Testis (tissue), 2 donors: Measurements from ENCODE around the gene HUNK.

Experiments
- CTCF ChIP-seq, 3 experiments: fragments of 450-650 bp in 2 of 3; fragments of 200-600 bp in 1 of 3; sonication (generic) in 1 of 3; IDR thresholded peaks; one replicate each; pipeline ENCODE4 v1.5.1; 2016 to 2019; ENCODE audit warnings: antibody characterized with exemption in 3 of 3, mild to moderate bottlenecking in 2 of 3, moderate library complexity in 1 of 3
- POLR2A ChIP-seq: fragments of 450-650 bp; IDR thresholded peaks from one replicate; pipeline ENCODE4 v1.6.1; 2017; ENCODE audit warnings: antibody characterized with exemption, mild to moderate bottlenecking, moderate library complexity

- TF ChIP-seq CTCF (IDR thresholded peaks at IDR 0.05) (no peak), POLR2A (no peak)
Observed at GRCh38 chr21:31993826-31994825, 121.3 kb downstream of the HUNK start.
